GM21423 (cell line): ENCODE results near the gene CSNK1G1.
"Not testable (repeated sequence)": the region's sequence is repeated elsewhere in the genome, so short reads cannot be mapped to it uniquely, and the experiment has no call there.

ENCODE experiments used
- ATAC-seq: cut with Tn5 transposase; IDR thresholded peaks from one replicate; pipeline ENCODE4 v1.9.1; 2021; ENCODE audit warnings: mild to moderate bottlenecking, moderate library complexity; ENCODE audit not compliant: unreplicated experiment

The CSNK1G1 gene

GRCh38 chr15:64355944-64356709 is at the start of gene CSNK1G1:
TSS of gene CSNK1G1 (minus strand) at chr15:64356173. CDS start at chr15:64300499, 55,674 bp downstream.
- ATAC-seq = peak; percentile 94

DNA sequence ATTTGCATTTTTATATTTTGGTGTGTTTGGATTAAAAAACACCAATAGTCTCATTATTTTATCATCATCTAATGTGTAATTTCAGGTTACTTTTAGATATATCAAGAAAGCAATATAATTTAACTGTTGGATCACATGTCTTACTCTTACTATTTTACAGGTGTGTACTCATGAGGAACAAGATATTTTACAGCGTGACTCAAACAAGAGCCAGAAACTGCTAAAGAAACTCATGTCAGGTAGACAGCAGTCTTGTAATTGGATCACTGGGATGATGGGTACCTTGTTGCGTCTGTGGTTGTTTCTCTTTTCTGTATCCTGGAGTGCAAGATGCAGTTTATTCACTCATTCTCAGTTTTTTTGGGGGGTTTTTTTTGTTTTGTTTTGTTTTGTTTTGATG is 44.6 kb upstream of the CSNK1G1 start:
- no peak for ATAC-seq

DNA sequence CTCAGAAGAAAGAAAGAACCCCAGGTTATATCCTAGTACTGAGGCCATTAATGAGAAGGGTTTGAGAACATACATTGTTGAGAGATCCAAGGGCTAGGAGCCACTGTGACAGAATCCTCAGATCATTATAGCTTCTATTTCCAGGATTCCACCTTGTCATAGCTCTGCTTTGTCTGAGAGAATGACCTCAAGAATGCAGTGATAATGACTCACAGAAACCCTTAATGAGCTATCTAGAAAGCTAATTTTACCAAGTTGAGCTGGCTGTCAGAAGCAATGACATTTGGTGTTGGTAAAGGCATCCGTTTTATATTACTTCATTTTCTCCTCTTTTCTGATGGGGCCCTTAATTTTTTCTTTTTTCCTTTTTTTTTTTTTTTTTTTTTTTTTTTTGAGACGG is 42.6 kb upstream of the CSNK1G1 start:
- ATAC-seq = no peak

DNA sequence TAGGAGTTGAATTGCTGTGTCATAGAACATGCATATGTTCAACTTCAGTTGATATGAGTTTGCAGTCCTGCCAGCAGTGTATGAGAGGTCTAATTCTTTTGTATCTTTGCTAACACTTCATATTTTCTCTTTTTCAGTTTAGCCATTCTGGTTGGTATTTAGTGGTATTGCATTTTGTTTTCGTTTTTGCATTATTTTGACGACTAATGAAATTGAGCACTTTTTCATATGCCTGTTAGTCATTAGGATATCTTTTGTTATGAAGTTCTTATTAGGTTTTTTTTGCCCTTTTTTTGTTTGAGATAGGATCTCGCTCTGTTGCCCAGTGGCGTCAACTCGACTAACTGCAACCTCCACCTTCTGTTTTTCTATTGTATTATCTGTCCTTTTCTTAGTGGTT is 40.8 kb upstream of the CSNK1G1 start:
- no peak for ATAC-seq

GRCh38 chr15:64392471-64392870 is 36.5 kb upstream of the CSNK1G1 start:
- ATAC-seq = not testable (repeated sequence)

DNA sequence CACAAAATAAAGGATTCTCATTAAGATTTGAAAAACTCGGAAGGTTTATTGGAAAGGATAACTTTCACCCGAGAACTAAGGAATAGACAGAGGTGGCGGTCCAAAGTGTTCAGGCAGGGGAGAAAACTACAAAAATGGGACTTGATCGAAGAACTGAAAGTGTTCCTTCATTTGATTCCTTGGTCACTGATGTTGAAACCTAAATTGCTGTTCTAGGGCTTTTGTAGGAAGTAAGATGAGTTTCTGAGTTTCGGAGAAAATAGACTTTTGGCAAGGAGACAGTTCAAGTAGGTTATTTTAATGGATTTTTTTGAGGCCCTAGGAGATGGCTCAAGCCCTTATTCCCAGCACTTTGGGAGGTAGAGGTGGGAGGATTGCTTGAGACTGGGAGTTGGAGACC is 33.1 kb upstream of the CSNK1G1 start:
- ATAC-seq = no peak

DNA sequence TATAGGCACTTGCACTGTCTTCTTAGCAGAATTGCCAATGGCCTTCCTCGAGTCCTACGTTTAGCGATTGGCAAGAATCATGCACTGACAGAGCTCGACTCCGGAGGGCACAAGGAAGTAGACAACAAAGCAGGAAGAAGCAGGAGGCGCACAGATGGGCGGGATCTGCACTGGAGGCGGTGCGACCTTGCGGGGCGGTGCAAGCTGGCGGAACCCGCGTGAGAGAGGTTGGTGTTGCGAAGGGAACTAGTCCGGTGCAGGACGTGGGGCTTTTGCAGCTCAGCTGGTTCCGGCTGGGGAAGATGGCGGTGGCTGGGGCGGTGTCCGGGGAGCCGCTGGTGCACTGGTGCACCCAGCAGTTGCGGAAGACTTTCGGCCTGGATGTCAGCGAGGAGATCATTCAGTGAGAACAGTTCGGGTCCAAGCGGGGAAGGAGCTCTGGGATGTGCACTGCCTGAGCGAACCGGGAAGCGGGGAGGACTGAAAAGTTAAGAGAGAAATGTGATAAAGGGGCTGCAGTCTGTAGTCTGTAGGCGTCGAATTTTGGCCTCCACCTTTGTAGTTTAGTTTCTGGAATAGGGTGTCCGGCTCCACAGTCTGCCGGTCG is 31.7 kb upstream of the CSNK1G1 start, which contains the start of gene TRIP4:
Gene TRIP4, plus strand, starts transcription at position 275 of the 607 bp plus-strand sequence. Its CDS starts 28 bp downstream, at position 303.
- peak; percentile 93 for ATAC-seq

GRCh38 chr15:64386291-64386690 is 30.3 kb upstream of the CSNK1G1 start:
- ATAC-seq = no peak

- ATAC-seq = no peak
These were observed 27.8 kb upstream of the CSNK1G1 start for GRCh38 chr15:64383760-64384159.

GRCh38 chr15:64381000-64381751 is 25.2 kb upstream of the CSNK1G1 start, which contains the start of gene PCLAF:
TSS of gene PCLAF (minus strand) at chr15:64381441. CDS start at chr15:64381371, 70 bp downstream.
- ATAC-seq = peak; percentile 97

GRCh38 chr15:64380130-64380870 is 24.3 kb upstream of the CSNK1G1 start:
- ATAC-seq = not testable (repeated sequence)

GRCh38 chr15:64379216-64379960 is 23.4 kb upstream of the CSNK1G1 start:
- no peak for ATAC-seq

DNA sequence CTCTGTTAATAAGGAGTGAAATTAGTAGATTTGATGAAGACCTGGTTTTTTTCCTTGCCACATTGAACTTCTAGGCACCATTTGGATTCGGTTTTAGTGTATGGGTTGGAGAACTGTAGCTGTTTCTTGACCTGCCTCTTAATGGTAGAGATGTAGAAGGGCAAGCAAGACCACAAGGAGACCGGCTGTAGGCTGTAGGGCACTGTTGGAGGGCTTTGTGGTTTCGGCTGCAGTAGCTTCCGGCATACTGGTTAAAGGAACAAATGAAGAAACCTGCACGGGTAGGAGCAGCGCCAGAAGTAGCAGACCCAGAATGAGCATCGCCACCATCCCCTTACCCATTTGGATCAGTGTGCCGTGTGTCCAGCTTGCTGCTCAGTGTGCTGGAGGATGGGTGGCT is 17.4 kb upstream of the CSNK1G1 start:
- no peak for ATAC-seq

- not testable (repeated sequence) for ATAC-seq
These were observed 15.4 kb upstream of the CSNK1G1 start for GRCh38 chr15:64371383-64371782.

- no peak for ATAC-seq
These were observed 13.2 kb upstream of the CSNK1G1 start for GRCh38 chr15:64369078-64369607.

DNA sequence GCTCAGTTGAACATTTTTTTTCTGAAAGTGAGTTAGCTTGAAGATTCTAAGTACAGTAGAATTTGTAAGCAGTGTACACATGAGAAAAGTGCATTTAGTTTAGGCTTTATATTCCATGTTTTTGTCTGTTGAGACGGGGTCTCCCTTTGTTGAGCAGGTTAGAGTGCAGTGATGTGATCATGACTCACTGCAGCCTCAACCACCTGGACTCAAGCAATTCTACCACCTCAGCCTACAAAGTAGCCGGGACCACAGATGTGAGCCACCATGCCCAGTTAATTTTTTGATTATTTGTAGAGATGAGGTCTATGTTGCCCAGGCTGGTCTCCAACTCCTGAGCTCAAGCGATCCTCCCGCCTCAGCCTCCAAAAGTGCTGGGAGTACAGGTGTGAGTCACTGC is 5.3 kb upstream of the CSNK1G1 start:
- no peak for ATAC-seq

GRCh38 chr15:64356710-64357040 is 702 bp upstream of the CSNK1G1 start:
- no peak for ATAC-seq

GRCh38 chr15:64355348-64355943 is 527 bp downstream of the CSNK1G1 start:
- ATAC-seq = no peak

- no peak for ATAC-seq
These were observed 1.2 kb downstream of the CSNK1G1 start for GRCh38 chr15:64354688-64355344.
